ENCODE results near the gene RGS1. TPM values are rescaled to one million over a fixed set of nuclear protein-coding genes. Genes with fewer than 3 reads are reported as not detected.

Gene RGS1
- total RNA-seq, 2 experiments from 2014 or later: 0.79 TPM; not detected in 1

GRCh38 chr1:192563129-192563528 lies 12.4 kb upstream of the RGS1 start:
- no TSS peak for BruUV-seq (replicated peaks)
- H3K4me1 ChIP-seq (ENCODE audit: insufficient read depth, low read length, poor library complexity, severe bottlenecking): no peaks in the 10 kb centered on the region
- H3K9me3 ChIP-seq (ENCODE audit: low read length): no peaks in the 10 kb centered on the region
- POLR2A ChIA-PET: interaction anchor here (0.6 to 1.4 kb wide), 5 partner anchors 8 to 135 kb away, joined by 3 to 5 read pairs (median 3); no protein-coding TSS in a partner anchor
- no peak overlapping the region for H3K27ac ChIP-seq (ENCODE audit: low read depth, low read length, poor library complexity, severe bottlenecking)
- H3K9me2 ChIP-seq (ENCODE audit: insufficient read depth, low read length): no peaks in the 10 kb centered on the region
- TF ChIP-seq CTCF (conservative IDR thresholded peaks at IDR 0.05; ENCODE audit: low read length): no peak
- no peak for TF ChIP-seq EZH2phosphoT487 (IDR thresholded peaks at IDR 0.05; ENCODE audit: borderline replicate concordance, low read depth, low read length)
- intact Hi-C loops (cut with micrococcal nuclease; ENCODE audit: unreplicated experiment): no loop called here
- H4K20me1 ChIP-seq (ENCODE audit: insufficient read depth, low read length): no peaks in the 10 kb centered on the region
- CTCF ChIA-PET (ENCODE audit: unreplicated experiment): interaction anchor here (0.6 kb wide), 1 partner anchor 9 kb away, joined by 3 read pairs; no protein-coding TSS in a partner anchor
- no peak overlapping the region for H2AFZ ChIP-seq (ENCODE audit: low read length)
- H3K36me3 ChIP-seq (ENCODE audit: insufficient read depth, low read length): no peaks in the 10 kb centered on the region
- no peak overlapping the region for H3K4me3 ChIP-seq (ENCODE audit: low read depth, low read length, poor library complexity, severe bottlenecking)
- H3K4me2 ChIP-seq (ENCODE audit: low read length): no peak overlapping the region
- no peaks in the 10 kb centered on the region for H3K79me2 ChIP-seq (ENCODE audit: insufficient read depth, low read depth, low read length)
- no peak for DNase-seq (ENCODE audit: low spot score)

GRCh38 chr1:192564099-192564498 lies 11.5 kb upstream of the RGS1 start:
- Histone ChIP-seq H3K27ac (ENCODE audit: low read depth, low read length, poor library complexity, severe bottlenecking) (no peak overlapping the region), H4K20me1 (ENCODE audit: insufficient read depth, low read length) (no peaks in the 10 kb centered on the region), H3K4me1 (ENCODE audit: insufficient read depth, low read length, poor library complexity, severe bottlenecking) (no peaks in the 10 kb centered on the region), H3K9me2 (ENCODE audit: insufficient read depth, low read length) (no peaks in the 10 kb centered on the region), H3K36me3 (ENCODE audit: insufficient read depth, low read length) (no peaks in the 10 kb centered on the region), H3K4me3 (ENCODE audit: low read depth, low read length, poor library complexity, severe bottlenecking) (no peak overlapping the region), H3K4me2 (ENCODE audit: low read length) (no peak overlapping the region), H3K79me2 (ENCODE audit: insufficient read depth, low read depth, low read length) (no peaks in the 10 kb centered on the region), H3K9me3 (ENCODE audit: low read length) (no peaks in the 10 kb centered on the region), H2AFZ (ENCODE audit: low read length) (no peak overlapping the region)
- BruUV-seq (replicated peaks): no TSS peak
- TF ChIP-seq EZH2phosphoT487 (IDR thresholded peaks at IDR 0.05; ENCODE audit: borderline replicate concordance, low read depth, low read length) (no peak), CTCF (conservative IDR thresholded peaks at IDR 0.05; ENCODE audit: low read length) (no peak)
- ChIA-PET POLR2A (interaction anchor here (0.6 to 1.1 kb wide), 2 partner anchors 24 to 111 kb away, joined by 3 to 5 read pairs; no protein-coding TSS in a partner anchor), CTCF (ENCODE audit: unreplicated experiment) (interaction anchor here (0.6 kb wide), 1 partner anchor 8 kb away, joined by 3 read pairs; no protein-coding TSS in a partner anchor)
- intact Hi-C loops (cut with micrococcal nuclease; ENCODE audit: unreplicated experiment): no loop called here
- no peak for DNase-seq (ENCODE audit: low spot score)

- Histone ChIP-seq H2AFZ (ENCODE audit: low read length) (no peak overlapping the region), H3K9me3 (ENCODE audit: low read length) (no peaks in the 10 kb centered on the region), H3K4me1 (ENCODE audit: insufficient read depth, low read length, poor library complexity, severe bottlenecking) (no peaks in the 10 kb centered on the region), H4K20me1 (ENCODE audit: insufficient read depth, low read length) (no peaks in the 10 kb centered on the region), H3K4me3 (ENCODE audit: low read depth, low read length, poor library complexity, severe bottlenecking) (no peak overlapping the region), H3K27ac (ENCODE audit: low read depth, low read length, poor library complexity, severe bottlenecking) (no peak overlapping the region), H3K4me2 (ENCODE audit: low read length) (no peak overlapping the region), H3K9me2 (ENCODE audit: insufficient read depth, low read length) (no peaks in the 10 kb centered on the region), H3K36me3 (ENCODE audit: insufficient read depth, low read length) (no peaks in the 10 kb centered on the region), H3K79me2 (ENCODE audit: insufficient read depth, low read depth, low read length) (no peaks in the 10 kb centered on the region)
- BruUV-seq (replicated peaks): no TSS peak
- TF ChIP-seq EZH2phosphoT487 (IDR thresholded peaks at IDR 0.05; ENCODE audit: borderline replicate concordance, low read depth, low read length) (no peak), CTCF (conservative IDR thresholded peaks at IDR 0.05; ENCODE audit: low read length) (no peak)
- ChIA-PET POLR2A (no interaction called here), CTCF (ENCODE audit: unreplicated experiment) (no interaction called here)
- DNase-seq (ENCODE audit: low spot score): no peak
- intact Hi-C loops (cut with micrococcal nuclease; ENCODE audit: unreplicated experiment): no loop called here
Measured at GRCh38 chr1:192565946-192566345, 9.6 kb upstream of the RGS1 start.

Measured in OCI-LY7 (cell line).